Loucy (cell line): ENCODE results near the gene DCAF11.

Experiments used
- H2AFZ ChIP-seq: fragments of 200-600 bp; sonication (generic); 2 replicates; pipeline ENCODE4 v1.6.0; 2016; ENCODE audit warnings: antibody characterized with exemption, mild to moderate bottlenecking, low read length, moderate library complexity
- H3F3A ChIP-seq: fragments of 200-600 bp; 2 replicates; pipeline ENCODE4 v1.6.0; 2016; ENCODE audit warnings: antibody characterized with exemption, low read depth, mild to moderate bottlenecking
- H3K27me3 ChIP-seq: fragments of 200-600 bp; sonication (generic); 2 replicates; pipeline ENCODE4 v1.6.1; 2014; ENCODE audit warnings: low read length, mild to moderate bottlenecking; ENCODE audit not compliant: insufficient read depth, poor library complexity, severe bottlenecking
- H3K36me3 ChIP-seq: fragments of 200-600 bp; sonication (generic); 2 replicates; pipeline ENCODE4 v1.6.1; 2016; ENCODE audit warnings: low read length; ENCODE audit not compliant: insufficient read depth
- H3K4me1 ChIP-seq: fragments of 200-600 bp; sonication (generic); 2 replicates; pipeline ENCODE4 v1.5.1; 2014; ENCODE audit warnings: low read length, mild to moderate bottlenecking; ENCODE audit not compliant: insufficient read depth, poor library complexity, severe bottlenecking
- H3K4me2 ChIP-seq: fragments of 200-600 bp; sonication (generic); 2 replicates; pipeline ENCODE4 v1.6.0; 2014; ENCODE audit warnings: antibody characterized with exemption, low read length, low read depth, mild to moderate bottlenecking; ENCODE audit not compliant: poor library complexity, severe bottlenecking
- H3K4me3 ChIP-seq: fragments of 200-600 bp; sonication (generic); 2 replicates; pipeline ENCODE4 v1.5.1; 2014; ENCODE audit warnings: low read length, mild to moderate bottlenecking, mixed read lengths; ENCODE audit not compliant: poor library complexity, severe bottlenecking
- H3K79me2 ChIP-seq: fragments of 200-600 bp; sonication (generic); 2 replicates; pipeline ENCODE4 v1.6.1; 2014; ENCODE audit warnings: low read length; ENCODE audit not compliant: insufficient read depth
- H3K9ac ChIP-seq: fragments of 200-600 bp; sonication (generic); 2 replicates; pipeline ENCODE4 v1.6.0; 2014; ENCODE audit warnings: mild to moderate bottlenecking, low read depth, low read length, moderate library complexity; ENCODE audit not compliant: poor library complexity, severe bottlenecking
- H3K9me2 ChIP-seq: fragments of 200-600 bp; sonication (generic); replicated peaks from 2 replicates; pipeline ENCODE4 v1.6.1; 2016; ENCODE audit warnings: low read depth, low read length, mixed read lengths
- H3K9me3 ChIP-seq: fragments of 200-600 bp; sonication (generic); 2 replicates; pipeline ENCODE4 v1.6.1; 2014; ENCODE audit warnings: mild to moderate bottlenecking, antibody characterized with exemption, low read length, low read depth; ENCODE audit not compliant: insufficient read depth
- H4K20me1 ChIP-seq: fragments of 200-600 bp; sonication (generic); 2 replicates; pipeline ENCODE4 v1.6.0; 2014; ENCODE audit warnings: antibody characterized with exemption, low read length, mild to moderate bottlenecking; ENCODE audit not compliant: insufficient read depth, poor library complexity, severe bottlenecking
- EZH2phosphoT487 ChIP-seq: fragments of 200-600 bp; IDR thresholded peaks from 2 replicates; pipeline ENCODE4 v1.6.1; 2018; ENCODE audit warnings: antibody characterized with exemption, mild to moderate bottlenecking, moderate library complexity, borderline replicate concordance
- TF ChIP-seq, protein P1 (sequence below): fragments of 200-600 bp; sonication (generic); conservative IDR thresholded peaks from 2 replicates; pipeline ENCODE4 v1.5.1; 2014; ENCODE audit warnings: mild to moderate bottlenecking, antibody characterized with exemption, low read length

DCAF11 gene

DNA sequence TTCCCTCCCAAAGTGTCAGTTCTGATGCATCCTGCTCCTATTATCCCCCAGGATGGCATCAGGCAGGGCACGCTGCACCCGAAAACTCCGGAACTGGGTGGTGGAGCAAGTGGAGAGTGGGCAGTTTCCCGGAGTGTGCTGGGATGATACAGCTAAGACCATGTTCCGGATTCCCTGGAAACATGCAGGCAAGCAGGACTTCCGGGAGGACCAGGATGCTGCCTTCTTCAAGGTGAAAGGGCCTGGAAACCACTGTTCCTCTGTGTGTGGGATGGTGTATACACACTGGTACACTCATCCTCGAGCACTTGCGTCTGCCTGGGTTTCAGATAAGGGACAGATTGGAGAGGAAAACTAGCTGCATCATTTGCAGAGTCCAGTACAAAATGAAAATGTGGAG, 47.5 kb downstream of the DCAF11 start:
- H2AFZ ChIP-seq: no peak overlapping the region
- peak overlapping the region; percentile 84 for H3K4me2 ChIP-seq
- peaks cover 13% of the 10 kb centered on the region for H3K4me1 ChIP-seq

DNA sequence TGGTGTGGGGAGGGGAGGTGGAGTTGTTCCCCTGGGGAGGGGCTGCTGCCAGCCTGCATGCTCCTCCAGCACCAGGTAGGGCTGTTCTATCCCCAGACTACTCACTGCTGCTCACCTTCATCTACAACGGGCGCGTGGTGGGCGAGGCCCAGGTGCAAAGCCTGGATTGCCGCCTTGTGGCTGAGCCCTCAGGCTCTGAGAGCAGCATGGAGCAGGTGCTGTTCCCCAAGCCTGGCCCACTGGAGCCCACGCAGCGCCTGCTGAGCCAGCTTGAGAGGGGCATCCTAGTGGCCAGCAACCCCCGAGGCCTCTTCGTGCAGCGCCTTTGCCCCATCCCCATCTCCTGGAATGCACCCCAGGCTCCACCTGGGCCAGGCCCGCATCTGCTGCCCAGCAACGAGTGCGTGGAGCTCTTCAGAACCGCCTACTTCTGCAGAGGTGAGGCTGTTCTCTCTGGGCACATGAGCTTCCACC, 50.0 kb downstream of the DCAF11 start:
- no peaks in the 10 kb centered on the region for H3K9me3 ChIP-seq
- peaks cover 14% of the 10 kb centered on the region; the same call in 1 of the 2 replicates for H3K36me3 ChIP-seq
- H3K4me3 ChIP-seq: no peak overlapping the region
- peaks cover 9% of the 10 kb centered on the region; the same call in 1 of the 2 replicates for H3K79me2 ChIP-seq
- H3K4me1 ChIP-seq: peaks cover 13% of the 10 kb centered on the region
- no peaks in the 10 kb centered on the region for H3K27me3 ChIP-seq
- no peaks in the 10 kb centered on the region; the same call in 1 of the 2 replicates for H3F3A ChIP-seq
- H4K20me1 ChIP-seq: no peaks in the 10 kb centered on the region
- H3K4me2 ChIP-seq: no peak overlapping the region
- no peaks in the 10 kb centered on the region for H3K9me2 ChIP-seq
- TF ChIP-seq EZH2phosphoT487: no peak
- TF ChIP-seq, protein P1, sequence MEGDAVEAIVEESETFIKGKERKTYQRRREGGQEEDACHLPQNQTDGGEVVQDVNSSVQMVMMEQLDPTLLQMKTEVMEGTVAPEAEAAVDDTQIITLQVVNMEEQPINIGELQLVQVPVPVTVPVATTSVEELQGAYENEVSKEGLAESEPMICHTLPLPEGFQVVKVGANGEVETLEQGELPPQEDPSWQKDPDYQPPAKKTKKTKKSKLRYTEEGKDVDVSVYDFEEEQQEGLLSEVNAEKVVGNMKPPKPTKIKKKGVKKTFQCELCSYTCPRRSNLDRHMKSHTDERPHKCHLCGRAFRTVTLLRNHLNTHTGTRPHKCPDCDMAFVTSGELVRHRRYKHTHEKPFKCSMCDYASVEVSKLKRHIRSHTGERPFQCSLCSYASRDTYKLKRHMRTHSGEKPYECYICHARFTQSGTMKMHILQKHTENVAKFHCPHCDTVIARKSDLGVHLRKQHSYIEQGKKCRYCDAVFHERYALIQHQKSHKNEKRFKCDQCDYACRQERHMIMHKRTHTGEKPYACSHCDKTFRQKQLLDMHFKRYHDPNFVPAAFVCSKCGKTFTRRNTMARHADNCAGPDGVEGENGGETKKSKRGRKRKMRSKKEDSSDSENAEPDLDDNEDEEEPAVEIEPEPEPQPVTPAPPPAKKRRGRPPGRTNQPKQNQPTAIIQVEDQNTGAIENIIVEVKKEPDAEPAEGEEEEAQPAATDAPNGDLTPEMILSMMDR: no peak
- H2AFZ ChIP-seq: no peak overlapping the region
- H3K9ac ChIP-seq: no peak overlapping the region

More for the DNA sequence above, 47.5 kb downstream of the DCAF11 start:
- H3K4me3 ChIP-seq: peak overlapping the region; percentile 82
- no peaks in the 10 kb centered on the region for H3K9me2 ChIP-seq
- no peaks in the 10 kb centered on the region for H3K9me3 ChIP-seq
- no peaks in the 10 kb centered on the region; the same call in 1 of the 2 replicates for H3F3A ChIP-seq
- peaks cover 9% of the 10 kb centered on the region; the same call in 1 of the 2 replicates for H3K79me2 ChIP-seq
- H3K27me3 ChIP-seq: no peaks in the 10 kb centered on the region
- TF ChIP-seq EZH2phosphoT487: no peak
- TF ChIP-seq, protein P1: no peak
- no peaks in the 10 kb centered on the region for H4K20me1 ChIP-seq
- H3K36me3 ChIP-seq: peaks cover 24% of the 10 kb centered on the region; the same call in 1 of the 2 replicates
- peak overlapping the region; percentile 73 for H3K9ac ChIP-seq

DNA sequence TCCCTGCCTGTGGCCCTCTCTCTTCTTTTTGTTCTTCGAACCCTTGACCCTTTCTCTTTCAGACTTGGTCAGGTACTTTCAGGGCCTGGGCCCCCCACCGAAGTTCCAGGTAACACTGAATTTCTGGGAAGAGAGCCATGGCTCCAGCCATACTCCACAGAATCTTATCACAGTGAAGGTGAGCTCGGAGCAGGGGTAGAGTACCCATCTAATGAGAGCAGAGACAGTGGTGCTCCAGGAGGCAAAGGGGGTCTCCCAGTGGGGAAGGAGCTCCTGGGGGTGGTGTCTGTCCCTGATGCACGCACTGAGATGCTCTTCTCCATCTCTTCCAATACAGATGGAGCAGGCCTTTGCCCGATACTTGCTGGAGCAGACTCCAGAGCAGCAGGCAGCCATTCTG, 51.2 kb downstream of the DCAF11 start:
- Histone ChIP-seq H3K79me2 (peaks cover 9% of the 10 kb centered on the region; the same call in 1 of the 2 replicates), H3F3A (no peaks in the 10 kb centered on the region), H3K9ac (no peak overlapping the region), H3K4me3 (no peak overlapping the region), H3K36me3 (peaks cover 10% of the 10 kb centered on the region; the same call in 1 of the 2 replicates), H3K4me1 (peaks cover 9% of the 10 kb centered on the region), H2AFZ (no peak overlapping the region), H3K27me3 (no peaks in the 10 kb centered on the region), H4K20me1 (no peaks in the 10 kb centered on the region), H3K9me2 (no peaks in the 10 kb centered on the region), H3K9me3 (no peaks in the 10 kb centered on the region), H3K4me2 (no peak overlapping the region)
- TF ChIP-seq, protein P1: no peak
- no peak for TF ChIP-seq EZH2phosphoT487
